ENCODE data around the gene ADGRB3.
A peak's percentile ranks its signal among the peaks of the same experiment; 100 is the strongest.
"Not testable (repeated sequence)": the region's sequence is repeated elsewhere in the genome, so short reads cannot be mapped to it uniquely, and the experiment has no call there.

The ADGRB3 gene

GRCh38 chr6:69121461-69122406, 486.7 kb downstream of the ADGRB3 start:
- not testable (repeated sequence) for DNase-seq (ENCODE audit: low spot score)

GRCh38 chr6:69122407-69122773, 487.3 kb downstream of the ADGRB3 start:
- no peak for DNase-seq (ENCODE audit: low spot score)

- no peak for DNase-seq (ENCODE audit: low spot score)
These were observed 493.3 kb downstream of the ADGRB3 start for GRCh38 chr6:69128411-69128810.

- DNase-seq (ENCODE audit: low spot score), result no peak
These were observed 494.0 kb downstream of the ADGRB3 start for GRCh38 chr6:69129046-69129445.

- no peak for DNase-seq (ENCODE audit: low spot score)
These were observed 500.8 kb downstream of the ADGRB3 start for GRCh38 chr6:69135927-69136326.

- no peak for DNase-seq (ENCODE audit: low spot score)
These were observed 503.1 kb downstream of the ADGRB3 start for GRCh38 chr6:69138148-69138547.

GRCh38 chr6:69138893-69139494, 503.9 kb downstream of the ADGRB3 start:
- no peak for DNase-seq (ENCODE audit: low spot score)

- DNase-seq (ENCODE audit: low spot score), result no peak
These were observed 510.0 kb downstream of the ADGRB3 start for GRCh38 chr6:69145062-69145461.

GRCh38 chr6:69146385-69146784, 511.3 kb downstream of the ADGRB3 start:
- DNase-seq (ENCODE audit: low spot score), result no peak

GRCh38 chr6:69155467-69155866, 520.4 kb downstream of the ADGRB3 start:
- DNase-seq (ENCODE audit: low spot score), result no peak

GRCh38 chr6:69162811-69163210, 527.7 kb downstream of the ADGRB3 start:
- no peak for DNase-seq (ENCODE audit: low spot score)

GRCh38 chr6:69164564-69165229, 529.6 kb downstream of the ADGRB3 start:
- peak; percentile 23 for DNase-seq (ENCODE audit: low spot score)

- DNase-seq (ENCODE audit: low spot score), result no peak
These were observed 544.6 kb downstream of the ADGRB3 start for GRCh38 chr6:69179681-69180080.

- no peak for DNase-seq (ENCODE audit: low spot score)
These were observed 545.4 kb downstream of the ADGRB3 start for GRCh38 chr6:69180361-69181067.

GRCh38 chr6:69181964-69182363, 546.9 kb downstream of the ADGRB3 start:
- no peak for DNase-seq (ENCODE audit: low spot score)

GRCh38 chr6:69185276-69185675, 550.2 kb downstream of the ADGRB3 start:
- DNase-seq (ENCODE audit: low spot score), result no peak

GRCh38 chr6:69202768-69203167, 567.7 kb downstream of the ADGRB3 start:
- no peak for DNase-seq (ENCODE audit: low spot score)

- DNase-seq (ENCODE audit: low spot score), result no peak
These were observed 581.0 kb downstream of the ADGRB3 start for GRCh38 chr6:69216127-69216526.

- no peak for DNase-seq (ENCODE audit: low spot score)
These were observed 582.3 kb downstream of the ADGRB3 start for GRCh38 chr6:69217343-69217742.

- peak; percentile 23 for DNase-seq (ENCODE audit: low spot score)
These were observed 585.3 kb downstream of the ADGRB3 start for GRCh38 chr6:69220375-69220774.

- DNase-seq (ENCODE audit: low spot score), result no peak
These were observed 596.9 kb downstream of the ADGRB3 start for GRCh38 chr6:69232008-69232407.

- no peak for DNase-seq (ENCODE audit: low spot score)
These were observed 597.4 kb downstream of the ADGRB3 start for GRCh38 chr6:69232496-69232895.

Data from pons (tissue), 1 donor.